Cardiac fibroblast (primary cell): ENCODE results near the gene PMEPA1.

Source experiments
- DNase-seq, 2 donors: peaks; one replicate each; pipeline versions ENCODE4 v3.0.0 to v3.0.0-alpha.2; 2010; ENCODE audit warnings: low read depth in 2 of 2
- H3K4me3 ChIP-seq, 2 donors: replicated peaks in 1 of 2; 1 replicate in 1 of 2; 2 replicates in 1 of 2; pipeline ENCODE4 v1.5.1; 2011; ENCODE audit warnings: low read depth in 2 of 2, low read length in 2 of 2, mild to moderate bottlenecking in 2 of 2, moderate library complexity in 1 of 2
- CTCF ChIP-seq: IDR thresholded peaks from one replicate; pipeline ENCODE4 v1.5.1; 2011; ENCODE audit warnings: low read depth, mild to moderate bottlenecking, low read length, inconsistent platforms

The PMEPA1 gene

GRCh38 chr20:57676589-57677583 is 32.9 kb downstream of the PMEPA1 start:
- no peak for TF ChIP-seq CTCF
- no peak overlapping the region for H3K4me3 ChIP-seq
- no peak for DNase-seq

GRCh38 chr20:57675773-57676172 is 34.0 kb downstream of the PMEPA1 start:
- no peak for DNase-seq
- no peak for TF ChIP-seq CTCF
- no peak overlapping the region for H3K4me3 ChIP-seq

- no peak for DNase-seq
- no peak for TF ChIP-seq CTCF
- H3K4me3 ChIP-seq, result no peak overlapping the region
Observed at GRCh38 chr20:57672953-57673575, 36.8 kb downstream of the PMEPA1 start.

GRCh38 chr20:57672164-57672563 is 37.7 kb downstream of the PMEPA1 start:
- TF ChIP-seq CTCF, result no peak
- no peak overlapping the region for H3K4me3 ChIP-seq
- peak in 1 of 2 donors; percentile 30 for DNase-seq

- no peak for TF ChIP-seq CTCF
- DNase-seq, result no peak
- H3K4me3 ChIP-seq, result no peak overlapping the region
Observed at GRCh38 chr20:57671662-57672061, 38.2 kb downstream of the PMEPA1 start.

GRCh38 chr20:57671072-57671391 is 38.8 kb downstream of the PMEPA1 start:
- no peak overlapping the region for H3K4me3 ChIP-seq
- no peak for TF ChIP-seq CTCF
- DNase-seq, result no peak
